Measurements from ENCODE around the gene KAZN. TPM values are rescaled to one million over a fixed set of nuclear protein-coding genes. Genes with fewer than 3 reads are reported as not detected.
"Not testable (repeated sequence)": the region's sequence is repeated elsewhere in the genome, so short reads cannot be mapped to it uniquely, and the experiment has no call there.

The KAZN gene
- total and polyA plus RNA-seq, 2 donors (not counting 1 experiment from before 2014, with no cell fraction given): 3.4 to 5.0 TPM

- Histone ChIP-seq H2AFZ (ENCODE audit: low read length) (no peak overlapping the region), H3K79me2 (ENCODE audit: control insufficient read depth, insufficient read depth, low read length) (peaks cover 5% of the 10 kb centered on the region), H3K4me2 (ENCODE audit: extremely low read depth, insufficient read depth, low read length) (no peak overlapping the region), H4K20me1 (ENCODE audit: control insufficient read depth, extremely low read depth, insufficient read depth, low read length) (no peaks in the 10 kb centered on the region), H3K27me3 (ENCODE audit: control insufficient read depth, insufficient read depth, low read length) (no peaks in the 10 kb centered on the region), H3K4me1 (ENCODE audit: control insufficient read depth, extremely low read depth, insufficient read depth, low read length) (peaks cover 3% of the 10 kb centered on the region), H3K9me3 (ENCODE audit: control insufficient read depth, insufficient read depth, low read depth, low read length) (no peaks in the 10 kb centered on the region), H3K4me3 (replicated peaks in 1 of 4; ENCODE audit: control extremely low read depth in 1 of 4, insufficient read depth in 1 of 4, low read depth in 3 of 4, low read length in 4 of 4) (no peak overlapping the region), H3K9ac (ENCODE audit: insufficient read depth, low read length) (no peak overlapping the region), H3K36me3 (ENCODE audit: control insufficient read depth, insufficient read depth, low read length) (peaks cover 3% of the 10 kb centered on the region), H3K27ac (ENCODE audit: insufficient read depth, low read length) (no peak overlapping the region)
- no peak for TF ChIP-seq EZH2 (IDR thresholded peaks at IDR 0.05; ENCODE audit: low read length, missing control alignments)
- TF ChIP-seq, protein P1, sequence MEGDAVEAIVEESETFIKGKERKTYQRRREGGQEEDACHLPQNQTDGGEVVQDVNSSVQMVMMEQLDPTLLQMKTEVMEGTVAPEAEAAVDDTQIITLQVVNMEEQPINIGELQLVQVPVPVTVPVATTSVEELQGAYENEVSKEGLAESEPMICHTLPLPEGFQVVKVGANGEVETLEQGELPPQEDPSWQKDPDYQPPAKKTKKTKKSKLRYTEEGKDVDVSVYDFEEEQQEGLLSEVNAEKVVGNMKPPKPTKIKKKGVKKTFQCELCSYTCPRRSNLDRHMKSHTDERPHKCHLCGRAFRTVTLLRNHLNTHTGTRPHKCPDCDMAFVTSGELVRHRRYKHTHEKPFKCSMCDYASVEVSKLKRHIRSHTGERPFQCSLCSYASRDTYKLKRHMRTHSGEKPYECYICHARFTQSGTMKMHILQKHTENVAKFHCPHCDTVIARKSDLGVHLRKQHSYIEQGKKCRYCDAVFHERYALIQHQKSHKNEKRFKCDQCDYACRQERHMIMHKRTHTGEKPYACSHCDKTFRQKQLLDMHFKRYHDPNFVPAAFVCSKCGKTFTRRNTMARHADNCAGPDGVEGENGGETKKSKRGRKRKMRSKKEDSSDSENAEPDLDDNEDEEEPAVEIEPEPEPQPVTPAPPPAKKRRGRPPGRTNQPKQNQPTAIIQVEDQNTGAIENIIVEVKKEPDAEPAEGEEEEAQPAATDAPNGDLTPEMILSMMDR (conservative IDR thresholded peaks at IDR 0.05 in 1 of 2, IDR thresholded peaks at IDR 0.05 in 1 of 2; ENCODE audit: low read depth in 1 of 2, low read length in 2 of 2): no peak
- no peak for DNase-seq (ENCODE audit: low read depth in 2 of 2)
These were observed 363.9 kb downstream of the KAZN start for GRCh38 chr1:14962407-14962806.

DNA sequence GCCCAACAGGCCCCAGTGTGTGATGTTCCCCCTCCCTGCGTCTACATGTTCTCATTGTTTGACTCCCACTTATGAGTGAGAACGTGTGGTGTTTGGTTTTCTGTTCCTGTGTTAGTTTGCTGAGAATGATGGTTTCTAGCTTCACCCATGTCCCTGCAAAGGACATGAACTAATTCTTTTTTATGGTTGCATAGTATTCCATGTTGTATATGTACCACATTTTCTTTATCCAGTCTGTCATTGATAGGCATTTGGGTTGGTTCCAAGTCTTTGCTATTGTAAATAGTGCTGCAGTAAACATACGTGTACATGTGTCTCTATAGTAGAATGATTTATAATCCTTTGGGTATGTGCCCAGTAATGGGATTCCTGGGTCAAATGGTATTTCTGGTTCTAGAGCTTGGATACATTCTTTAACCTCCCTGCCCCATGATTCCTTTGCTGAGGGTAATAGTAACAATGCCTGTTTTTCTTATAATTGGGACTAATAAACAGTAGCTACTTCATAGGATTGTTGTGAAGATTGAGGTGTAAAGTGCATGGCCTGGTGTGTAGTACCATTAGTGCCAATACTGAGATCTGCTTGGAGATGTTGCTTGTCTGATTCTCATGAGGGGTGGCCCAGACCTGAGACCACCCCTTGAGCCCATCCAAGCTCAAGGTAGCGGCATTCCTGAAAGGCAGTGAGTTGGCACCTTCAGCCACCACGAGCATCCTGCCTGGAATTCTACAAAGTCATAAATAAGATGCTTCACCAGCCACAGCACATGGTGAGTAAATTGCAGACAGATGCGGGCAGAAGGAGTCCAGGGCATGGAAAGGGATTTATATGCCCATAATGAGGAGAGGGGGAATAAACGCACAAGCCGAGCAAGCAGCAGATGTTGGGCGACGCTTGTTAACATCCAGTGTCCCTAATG lies 365.6 kb downstream of the KAZN start:
- peaks cover 11% of the 10 kb centered on the region for H3K4me1 ChIP-seq (ENCODE audit: control insufficient read depth, extremely low read depth, insufficient read depth, low read length)
- H3K4me2 ChIP-seq (ENCODE audit: extremely low read depth, insufficient read depth, low read length); H4K20me1 ChIP-seq (ENCODE audit: control insufficient read depth, extremely low read depth, insufficient read depth, low read length); H3K9ac ChIP-seq (ENCODE audit: insufficient read depth, low read length); H3K9me3 ChIP-seq (ENCODE audit: control insufficient read depth, insufficient read depth, low read depth, low read length); H3K27ac ChIP-seq (ENCODE audit: insufficient read depth, low read length); H3K27me3 ChIP-seq (ENCODE audit: control insufficient read depth, insufficient read depth, low read length); DNase-seq (ENCODE audit: low read depth in 2 of 2); H3K4me3 ChIP-seq (replicated peaks in 1 of 4; ENCODE audit: control extremely low read depth in 1 of 4, insufficient read depth in 1 of 4, low read depth in 3 of 4, low read length in 4 of 4); H3K79me2 ChIP-seq (ENCODE audit: control insufficient read depth, insufficient read depth, low read length); H2AFZ ChIP-seq (ENCODE audit: low read length); H3K36me3 ChIP-seq (ENCODE audit: control insufficient read depth, insufficient read depth, low read length): not testable (repeated sequence)

DNA sequence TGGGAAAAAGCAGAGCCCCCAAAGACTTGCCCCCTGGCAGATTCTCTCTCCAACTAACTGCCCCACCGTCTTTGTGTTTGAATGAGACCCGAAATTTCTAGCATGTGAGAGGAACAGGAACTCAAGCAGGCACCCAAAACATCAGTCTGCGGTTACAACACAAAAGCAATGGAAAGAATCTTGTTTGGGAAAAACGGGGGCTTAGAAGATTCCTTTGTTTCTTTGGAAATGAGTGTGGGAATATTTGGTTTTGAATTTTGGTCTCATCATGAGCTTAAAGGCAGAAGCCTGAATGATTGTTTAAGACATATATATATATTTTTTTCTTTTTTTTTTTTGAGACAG lies 366.2 kb downstream of the KAZN start:
- no peaks in the 10 kb centered on the region for H3K9me3 ChIP-seq (ENCODE audit: control insufficient read depth, insufficient read depth, low read depth, low read length)
- no peaks in the 10 kb centered on the region for H3K27me3 ChIP-seq (ENCODE audit: control insufficient read depth, insufficient read depth, low read length)
- H3K4me2 ChIP-seq (ENCODE audit: extremely low read depth, insufficient read depth, low read length): no peak overlapping the region
- no peaks in the 10 kb centered on the region for H4K20me1 ChIP-seq (ENCODE audit: control insufficient read depth, extremely low read depth, insufficient read depth, low read length)
- no peak overlapping the region for H3K9ac ChIP-seq (ENCODE audit: insufficient read depth, low read length)
- no peak for DNase-seq (ENCODE audit: low read depth in 2 of 2)
- H3K4me1 ChIP-seq (ENCODE audit: control insufficient read depth, extremely low read depth, insufficient read depth, low read length): peaks cover 14% of the 10 kb centered on the region
- H2AFZ ChIP-seq (ENCODE audit: low read length): no peak overlapping the region
- TF ChIP-seq EZH2 (IDR thresholded peaks at IDR 0.05; ENCODE audit: low read length, missing control alignments): no peak
- TF ChIP-seq, protein P1 (conservative IDR thresholded peaks at IDR 0.05 in 1 of 2, IDR thresholded peaks at IDR 0.05 in 1 of 2; ENCODE audit: low read depth in 1 of 2, low read length in 2 of 2): no peak
- peaks cover 5% of the 10 kb centered on the region for H3K79me2 ChIP-seq (ENCODE audit: control insufficient read depth, insufficient read depth, low read length)
- H3K27ac ChIP-seq (ENCODE audit: insufficient read depth, low read length): no peak overlapping the region
- no peak overlapping the region for H3K4me3 ChIP-seq (replicated peaks in 1 of 4; ENCODE audit: control extremely low read depth in 1 of 4, insufficient read depth in 1 of 4, low read depth in 3 of 4, low read length in 4 of 4)
- H3K36me3 ChIP-seq (ENCODE audit: control insufficient read depth, insufficient read depth, low read length): peaks cover 3% of the 10 kb centered on the region

All from fibroblast of lung (primary cell).